HepG2 (cell line): ENCODE data around the gene SFXN5. TPM values are rescaled to one million over a fixed set of nuclear protein-coding genes. Genes with fewer than 3 reads are reported as not detected.

ENCODE experiments used
- GRHL1 ChIP-seq: sonication (generic); formaldehyde crosslinking; conservative IDR thresholded peaks from 2 replicates; pipeline ENCODE4 v1.8.0; 2022; ENCODE audit warnings: missing genetic modification reagents
- KDM4B ChIP-seq: sonication (generic); formaldehyde crosslinking; IDR thresholded peaks from 2 replicates; pipeline ENCODE4 v1.4.0; 2020; ENCODE audit warnings: missing genetic modification reagents
- KMT2A ChIP-seq: sonication (generic); formaldehyde crosslinking; IDR thresholded peaks from 2 replicates; pipeline ENCODE4 v1.4.0; 2020; ENCODE audit warnings: missing genetic modification reagents
- MLLT10 ChIP-seq: sonication (generic); formaldehyde crosslinking; IDR thresholded peaks from 2 replicates; pipeline ENCODE4 v1.4.0; 2020; ENCODE audit warnings: missing genetic modification reagents
- NAIF1 ChIP-seq: sonication (generic); formaldehyde crosslinking; IDR thresholded peaks from 2 replicates; pipeline ENCODE4 v1.5.0; 2020; ENCODE audit warnings: mild to moderate bottlenecking, missing genetic modification reagents, borderline replicate concordance
- NONO ChIP-seq, 2 experiments: fragments of 450-650 bp in 1 of 2; sonication (generic) in 1 of 2; formaldehyde crosslinking in 1 of 2; IDR thresholded peaks in 1 of 2; conservative IDR thresholded peaks in 1 of 2; 2 replicates each; pipeline versions ENCODE4 v1.6.1 to v1.8.0; 2017 to 2022; ENCODE audit warnings: mild to moderate bottlenecking in 1 of 2, missing genetic modification reagents in 1 of 2, moderate library complexity in 1 of 2
- PATZ1 ChIP-seq: sonication (generic); formaldehyde crosslinking; IDR thresholded peaks from 2 replicates; pipeline ENCODE4 v1.4.0; 2020; ENCODE audit warnings: missing genetic modification reagents
- POLR2G ChIP-seq: fragments of 200-400 bp; formaldehyde crosslinking; IDR thresholded peaks from 2 replicates; pipeline ENCODE4 v1.6.1; 2018; ENCODE audit warnings: mild to moderate bottlenecking, low read depth, low read length, moderate library complexity
- SALL1 ChIP-seq: sonication (generic); formaldehyde crosslinking; IDR thresholded peaks from 2 replicates; pipeline ENCODE4 v1.8.0; 2022; ENCODE audit warnings: mild to moderate bottlenecking, missing genetic modification reagents
- SALL2 ChIP-seq: sonication (generic); formaldehyde crosslinking; IDR thresholded peaks from 2 replicates; pipeline ENCODE4 v1.8.1; 2023; ENCODE audit warnings: mild to moderate bottlenecking, missing genetic modification reagents, inconsistent platforms
- TARDBP ChIP-seq: sonication (generic); formaldehyde crosslinking; IDR thresholded peaks from 2 replicates; pipeline ENCODE4 v1.8.0; 2022; ENCODE audit warnings: mild to moderate bottlenecking, missing genetic modification reagents
- ZNF343 ChIP-seq: sonication (generic); formaldehyde crosslinking; IDR thresholded peaks from 2 replicates; pipeline ENCODE4 v1.4.0; 2020; ENCODE audit warnings: mild to moderate bottlenecking, missing genetic modification reagents
- ZNF460 ChIP-seq: sonication (generic); formaldehyde crosslinking; IDR thresholded peaks from 2 replicates; pipeline ENCODE4 v1.5.1; 2020; ENCODE audit warnings: missing genetic modification reagents, mild to moderate bottlenecking, borderline replicate concordance
- ZNF589 ChIP-seq: sonication (generic); formaldehyde crosslinking; conservative IDR thresholded peaks from 2 replicates; pipeline ENCODE4 v1.8.0; 2022; ENCODE audit warnings: mild to moderate bottlenecking, moderate library complexity, missing genetic modification reagents
- ZSCAN9 ChIP-seq: IDR thresholded peaks from 2 replicates; pipeline ENCODE4 v1.6.1; 2016; ENCODE audit warnings: borderline replicate concordance
- polyA plus RNA-seq, 8 experiments: library from polyadenylated mRNA; depleted of rRNA in 3 of 8; stranded (reverse) in 7 of 8; unstranded in 1 of 8; fragments of >200 nt; fragmentation: Illumina TruSeq in 4 of 8; extraction: Trizol in 4 of 8; gene quantifications; 2 replicates each; pipeline versions ENCODE4 v1.2.1 to v1.2.3, GENCODE V29; 2011 to 2016; ENCODE audit warnings: low read depth in 4 of 8, missing spikeins in 1 of 8, mixed read lengths in 1 of 8; ENCODE audit not compliant: insufficient read depth in 1 of 8
- total RNA-seq, 5 experiments: library from RNA; depleted of rRNA; stranded (reverse); fragments of >200 nt; fragmentation: Illumina TruSeq; extraction: Trizol; gene quantifications; 2 replicates each; pipeline ENCODE4 v1.2.3, GENCODE V29; 2016; ENCODE audit warnings: low read depth in 1 of 5
- TF ChIP-seq, protein P1 (sequence below): sonication (generic); formaldehyde crosslinking; IDR thresholded peaks from 2 replicates; pipeline ENCODE4 v1.5.1; 2020; ENCODE audit warnings: missing genetic modification reagents, mild to moderate bottlenecking, borderline replicate concordance

Gene SFXN5
- total and polyA plus RNA-seq, 2 of the 13 experiments (the other 11 are each of a cell fraction or from before 2014, with no cell fraction given), result 34.9 to 37.4 TPM

GRCh38 chr2:73035899-73036711 is 35.4 kb downstream of the SFXN5 start (continued):
- TF ChIP-seq, protein P1, sequence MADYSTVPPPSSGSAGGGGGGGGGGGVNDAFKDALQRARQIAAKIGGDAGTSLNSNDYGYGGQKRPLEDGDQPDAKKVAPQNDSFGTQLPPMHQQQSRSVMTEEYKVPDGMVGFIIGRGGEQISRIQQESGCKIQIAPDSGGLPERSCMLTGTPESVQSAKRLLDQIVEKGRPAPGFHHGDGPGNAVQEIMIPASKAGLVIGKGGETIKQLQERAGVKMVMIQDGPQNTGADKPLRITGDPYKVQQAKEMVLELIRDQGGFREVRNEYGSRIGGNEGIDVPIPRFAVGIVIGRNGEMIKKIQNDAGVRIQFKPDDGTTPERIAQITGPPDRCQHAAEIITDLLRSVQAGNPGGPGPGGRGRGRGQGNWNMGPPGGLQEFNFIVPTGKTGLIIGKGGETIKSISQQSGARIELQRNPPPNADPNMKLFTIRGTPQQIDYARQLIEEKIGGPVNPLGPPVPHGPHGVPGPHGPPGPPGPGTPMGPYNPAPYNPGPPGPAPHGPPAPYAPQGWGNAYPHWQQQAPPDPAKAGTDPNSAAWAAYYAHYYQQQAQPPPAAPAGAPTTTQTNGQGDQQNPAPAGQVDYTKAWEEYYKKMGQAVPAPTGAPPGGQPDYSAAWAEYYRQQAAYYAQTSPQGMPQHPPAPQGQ, result no peak
- TF ChIP-seq ZNF343 (CRISPR knock-in tag), result no peak
- TF ChIP-seq ZSCAN9 (CRISPR knock-in tag), result no peak
- no peak for TF ChIP-seq GRHL1 (CRISPR knock-in tag)
- no peak for TF ChIP-seq MLLT10 (CRISPR knock-in tag)
- no peak for TF ChIP-seq POLR2G
- no peak for TF ChIP-seq NAIF1
- peak; percentile 25; the same call in 1 of the 2 replicates for TF ChIP-seq SALL1 (CRISPR knock-in tag)
- no peak for TF ChIP-seq KDM4B (CRISPR knock-in tag)
- no peak for TF ChIP-seq NONO (IDR thresholded peaks at IDR 0.05)
- TF ChIP-seq NONO (CRISPR knock-in tag; conservative IDR thresholded peaks at IDR 0.05), result no peak
- TF ChIP-seq SALL2, result no peak
- TF ChIP-seq KMT2A (CRISPR knock-in tag), result no peak
- no peak for TF ChIP-seq TARDBP (CRISPR knock-in tag)
- TF ChIP-seq ZNF589 (CRISPR knock-in tag), result no peak
- TF ChIP-seq ZNF460 (CRISPR knock-in tag), result no peak
- peak; percentile 45 for TF ChIP-seq PATZ1
